Neural cell (in vitro differentiated cells): ENCODE results near the gene PARVB. TPM values are rescaled to one million over a fixed set of nuclear protein-coding genes. Genes with fewer than 3 reads are reported as not detected.

Source experiments
- H2AFZ ChIP-seq: fragments of 200-600, 300-800 bp; sonication (generic), shearing (Covaris generic); 2 replicates; pipeline ENCODE4 v1.6.0; 2014; ENCODE audit warnings: low read depth, mild to moderate bottlenecking, antibody characterized with exemption, low read length, moderate library complexity
- H3F3A ChIP-seq: fragments of 200-600 bp; shearing (Covaris generic); 2 replicates; pipeline ENCODE4 v1.6.1; 2016; ENCODE audit warnings: mild to moderate bottlenecking, moderate library complexity, mixed read lengths, antibody characterized with exemption, low read length; ENCODE audit not compliant: insufficient read depth, poor library complexity, severe bottlenecking
- H3K27ac ChIP-seq: fragments of 200-600, 300-800 bp; sonication (generic), shearing (Covaris generic); 2 replicates; pipeline ENCODE4 v1.5.1; 2014; ENCODE audit warnings: mild to moderate bottlenecking, low read length, moderate library complexity
- H3K27me3 ChIP-seq: fragments of 300-800, 200-600 bp; sonication (generic), shearing (Covaris generic); 2 replicates; pipeline ENCODE4 v1.6.0; 2014; ENCODE audit warnings: mild to moderate bottlenecking, low read depth, low read length, moderate library complexity; ENCODE audit not compliant: insufficient read depth
- H3K36me3 ChIP-seq: fragments of 300-800, 200-600 bp; sonication (generic), shearing (Covaris generic); 2 replicates; pipeline ENCODE4 v1.5.1; 2014; ENCODE audit warnings: mild to moderate bottlenecking, antibody characterized with exemption, low read length, moderate library complexity; ENCODE audit not compliant: insufficient read depth
- H3K4me2 ChIP-seq: fragments of 300-800, 200-600 bp; sonication (generic), shearing (Covaris generic); 2 replicates; pipeline ENCODE4 v1.6.0; 2014; ENCODE audit warnings: mild to moderate bottlenecking, low read length
- H3K4me3 ChIP-seq: fragments of 300-800, 200-600 bp; sonication (generic), shearing (Covaris generic); 2 replicates; pipeline ENCODE4 v1.5.1; 2014; ENCODE audit warnings: mild to moderate bottlenecking, low read length, moderate library complexity
- H3K79me2 ChIP-seq: fragments of 200-600 bp; shearing (Covaris generic); replicated peaks from 2 replicates; pipeline ENCODE4 v1.6.0; 2014; ENCODE audit warnings: mild to moderate bottlenecking, low read length, moderate library complexity; ENCODE audit not compliant: insufficient read depth
- H3K9ac ChIP-seq: fragments of 300-800, 200-600 bp; sonication (generic), shearing (Covaris generic); 2 replicates; pipeline ENCODE4 v1.6.1; 2016; ENCODE audit warnings: mild to moderate bottlenecking, low read length, mixed read lengths
- H3K9me2 ChIP-seq: fragments of 200-600 bp; shearing (Covaris generic); 2 replicates; pipeline ENCODE4 v1.6.1; 2016; ENCODE audit warnings: mild to moderate bottlenecking, low read length, mixed read lengths; ENCODE audit not compliant: insufficient read depth
- H3K9me3 ChIP-seq: fragments of 200-600, 300-800 bp; sonication (generic), shearing (Covaris generic); 2 replicates; pipeline ENCODE4 v1.6.1; 2016; ENCODE audit warnings: mild to moderate bottlenecking, mixed run types, low read length, moderate library complexity, mixed read lengths
- H4K20me1 ChIP-seq: fragments of 200-600 bp; shearing (Covaris generic); 2 replicates; pipeline ENCODE4 v1.6.1; 2016; ENCODE audit warnings: mild to moderate bottlenecking, mixed run types; ENCODE audit not compliant: insufficient read depth
- CTCF ChIP-seq: fragments of 450-650 bp; IDR thresholded peaks from 2 replicates; pipeline ENCODE4 v1.5.1; 2014; ENCODE audit warnings: antibody characterized with exemption, mild to moderate bottlenecking, moderate library complexity; ENCODE audit not compliant: poor library complexity, severe bottlenecking
- EP300 ChIP-seq: fragments of 450-650 bp; conservative IDR thresholded peaks from 2 replicates; pipeline ENCODE4 v1.6.1; 2014; ENCODE audit warnings: antibody characterized with exemption, mild to moderate bottlenecking, moderate library complexity; ENCODE audit not compliant: poor library complexity, severe bottlenecking
- EZH2 ChIP-seq: fragments of 200-600, 300-800 bp; shearing (Covaris generic), sonication (generic); IDR thresholded peaks from 2 replicates; pipeline ENCODE4 v1.6.1; 2014; ENCODE audit warnings: antibody characterized with exemption, low read length, borderline replicate concordance, mild to moderate bottlenecking; ENCODE audit not compliant: insufficient read depth, poor library complexity, severe bottlenecking
- MXI1 ChIP-seq: fragments of 450-650 bp; conservative IDR thresholded peaks from 2 replicates; pipeline ENCODE4 v1.6.1; 2014; ENCODE audit warnings: antibody characterized with exemption, mild to moderate bottlenecking; ENCODE audit not compliant: poor library complexity, severe bottlenecking
- POLR2AphosphoS5 ChIP-seq: IDR thresholded peaks from 2 replicates; pipeline ENCODE4 v1.6.1; 2012
- RAD21 ChIP-seq: fragments of 450-650 bp; conservative IDR thresholded peaks from 2 replicates; pipeline ENCODE4 v1.6.1; 2014; ENCODE audit warnings: antibody characterized with exemption, mild to moderate bottlenecking, moderate library complexity
- REST ChIP-seq: IDR thresholded peaks from 2 replicates; pipeline ENCODE4 v1.6.1; 2012; ENCODE audit warnings: borderline replicate concordance
- SMC3 ChIP-seq: fragments of 450-650 bp; conservative IDR thresholded peaks from 2 replicates; pipeline ENCODE4 v1.6.1; 2014; ENCODE audit warnings: antibody characterized with exemption, mild to moderate bottlenecking, moderate library complexity; ENCODE audit not compliant: poor library complexity
- TAF1 ChIP-seq: IDR thresholded peaks from 2 replicates; pipeline ENCODE4 v1.6.1; 2012; ENCODE audit warnings: low read depth
- polyA plus RNA-seq: library from polyadenylated mRNA; depleted of rRNA; stranded (reverse); fragments of >200 nt; gene quantifications from 2 replicates; pipeline ENCODE4 v1.2.3, GENCODE V29; 2014

The PARVB gene
- polyA plus RNA-seq, 1 donor from 2014 or later: 1.2 TPM

GRCh38 chr22:44203203-44203602 is 179.1 kb downstream of the PARVB start:
- no peaks in the 10 kb centered on the region for H3K9me2 ChIP-seq
- TF ChIP-seq MXI1: no peak
- no peak for TF ChIP-seq CTCF
- TF ChIP-seq EP300: no peak
- TF ChIP-seq TAF1: no peak
- TF ChIP-seq RAD21: no peak
- TF ChIP-seq REST: no peak
- no peak for TF ChIP-seq POLR2AphosphoS5
- TF ChIP-seq SMC3: no peak
- no peak for TF ChIP-seq EZH2
- H3K9ac ChIP-seq: no peak overlapping the region
- no peak overlapping the region for H3K27ac ChIP-seq
- H4K20me1 ChIP-seq: no peaks in the 10 kb centered on the region
- no peaks in the 10 kb centered on the region for H3K9me3 ChIP-seq
- H3K36me3 ChIP-seq: no peaks in the 10 kb centered on the region
- no peaks in the 10 kb centered on the region for H3K27me3 ChIP-seq
- no peak overlapping the region for H3K4me2 ChIP-seq
- H3K79me2 ChIP-seq: no peaks in the 10 kb centered on the region
- H2AFZ ChIP-seq: no peak overlapping the region
- no peak overlapping the region for H3K4me3 ChIP-seq
- no peaks in the 10 kb centered on the region for H3F3A ChIP-seq

GRCh38 chr22:44204739-44205515 is 180.8 kb downstream of the PARVB start:
- Histone ChIP-seq H3K36me3 (no peaks in the 10 kb centered on the region), H3K4me2 (no peak overlapping the region), H3K27ac (no peak overlapping the region), H3K9me3 (peaks cover 7% of the 10 kb centered on the region), H2AFZ (no peak overlapping the region), H3K4me3 (no peak overlapping the region), H3K9ac (no peak overlapping the region), H3K9me2 (no peaks in the 10 kb centered on the region), H4K20me1 (no peaks in the 10 kb centered on the region), H3K27me3 (no peaks in the 10 kb centered on the region), H3F3A (no peaks in the 10 kb centered on the region), H3K79me2 (no peaks in the 10 kb centered on the region)
- no peak for TF ChIP-seq EZH2
- TF ChIP-seq MXI1: no peak
- no peak for TF ChIP-seq REST
- no peak for TF ChIP-seq EP300
- no peak for TF ChIP-seq POLR2AphosphoS5
- no peak for TF ChIP-seq RAD21
- TF ChIP-seq CTCF: no peak
- no peak for TF ChIP-seq SMC3
- TF ChIP-seq TAF1: no peak
